ENCODE measurements around the gene CCDC192. TPM values are rescaled to one million over a fixed set of nuclear protein-coding genes. Genes with fewer than 3 reads are reported as not detected.

The CCDC192 gene
- total RNA-seq, 1 donor from 2014 or later: not detected

DNA sequence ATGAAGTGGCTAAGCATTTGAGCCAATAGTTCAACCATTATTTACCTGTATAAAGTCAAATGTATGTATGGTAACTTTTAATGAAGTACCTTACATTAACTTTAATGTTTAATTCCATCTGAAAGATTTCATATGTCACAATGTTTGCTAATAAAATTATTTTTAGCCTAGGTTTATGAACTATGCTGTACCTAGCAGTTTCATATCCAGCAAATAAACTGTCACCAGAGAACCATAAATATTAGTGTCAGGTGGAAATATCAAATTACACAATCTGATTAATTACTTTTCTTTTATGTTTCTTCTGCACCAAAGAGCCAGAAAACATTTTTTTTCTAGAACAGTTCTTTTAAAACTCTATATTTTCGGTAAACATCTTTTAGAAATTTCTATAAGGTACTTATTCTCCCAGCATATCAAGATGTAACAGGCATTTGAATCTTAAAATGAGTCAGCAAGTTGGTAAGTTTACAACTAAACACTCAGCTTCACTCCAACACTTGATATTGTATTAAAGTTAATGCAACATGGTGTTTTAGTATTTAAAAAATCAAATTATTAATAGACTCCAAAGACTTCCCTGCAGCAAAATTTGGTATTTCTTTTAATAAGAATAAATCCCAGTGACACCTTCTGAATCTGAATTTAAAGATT, 8.5 kb upstream of the CCDC192 start:
- TF ChIP-seq POLR2A (IDR thresholded peaks at IDR 0.05) (no peak), POLR2AphosphoS5 (IDR thresholded peaks at IDR 0.05; ENCODE audit: insufficient read depth in 1 of 2, low read depth in 1 of 2) (no peak), CTCF (IDR thresholded peaks at IDR 0.05) (no peak)
- Histone ChIP-seq H3K9me3 (no peaks in the 10 kb centered on the region), H3K27me3 (no peaks in the 10 kb centered on the region), H3K4me1 (no peaks in the 10 kb centered on the region), H3K36me3 (no peaks in the 10 kb centered on the region), H3K27ac (no peak overlapping the region), H3K4me3 (no peak overlapping the region)
- DNase-seq (ENCODE audit: extremely low spot score in 2 of 2): no peak
- intact Hi-C loops (cut with DNase I): no loop called here

DNA sequence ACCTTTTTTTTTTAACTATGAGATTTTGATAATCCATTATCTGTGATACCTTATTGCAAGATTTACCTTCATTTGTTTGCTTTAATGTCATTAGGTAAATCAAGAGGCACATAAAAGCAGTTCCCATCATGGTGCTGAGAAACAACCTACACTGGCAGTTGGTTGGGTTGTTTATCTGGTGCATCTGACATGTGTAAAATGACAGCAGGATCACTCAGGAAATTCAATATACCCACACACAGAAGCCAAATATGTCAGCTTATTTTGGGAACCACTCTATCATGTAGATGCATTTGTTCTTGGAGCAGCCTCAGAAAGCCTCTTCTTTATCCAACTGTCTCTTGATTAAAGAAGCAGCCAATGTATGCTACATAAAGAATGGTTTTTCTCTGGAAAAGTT, 7.8 kb upstream of the CCDC192 start:
- no peaks in the 10 kb centered on the region for H3K27me3 ChIP-seq
- intact Hi-C loops (cut with DNase I): no loop called here
- H3K4me1 ChIP-seq: no peaks in the 10 kb centered on the region
- H3K36me3 ChIP-seq: no peaks in the 10 kb centered on the region
- H3K4me3 ChIP-seq: no peak overlapping the region
- DNase-seq (ENCODE audit: extremely low spot score in 2 of 2): no peak
- H3K9me3 ChIP-seq: no peaks in the 10 kb centered on the region
- TF ChIP-seq CTCF (IDR thresholded peaks at IDR 0.05) (no peak), POLR2AphosphoS5 (IDR thresholded peaks at IDR 0.05; ENCODE audit: insufficient read depth in 1 of 2, low read depth in 1 of 2) (no peak), POLR2A (IDR thresholded peaks at IDR 0.05) (no peak)
- H3K27ac ChIP-seq: no peak overlapping the region

- no peak overlapping the region for H3K27ac ChIP-seq
- DNase-seq (ENCODE audit: extremely low spot score in 2 of 2): no peak
- no peak overlapping the region for H3K4me3 ChIP-seq
- H3K27me3 ChIP-seq: no peaks in the 10 kb centered on the region
- H3K36me3 ChIP-seq: no peaks in the 10 kb centered on the region
- no peaks in the 10 kb centered on the region for H3K4me1 ChIP-seq
- intact Hi-C loops (cut with DNase I): no loop called here
- H3K9me3 ChIP-seq: no peaks in the 10 kb centered on the region
- TF ChIP-seq POLR2A (IDR thresholded peaks at IDR 0.05) (no peak), POLR2AphosphoS5 (IDR thresholded peaks at IDR 0.05; ENCODE audit: insufficient read depth in 1 of 2, low read depth in 1 of 2) (no peak), CTCF (IDR thresholded peaks at IDR 0.05) (no peak)
Measured at GRCh38 chr5:127696683-127697082, 6.5 kb upstream of the CCDC192 start.

DNA sequence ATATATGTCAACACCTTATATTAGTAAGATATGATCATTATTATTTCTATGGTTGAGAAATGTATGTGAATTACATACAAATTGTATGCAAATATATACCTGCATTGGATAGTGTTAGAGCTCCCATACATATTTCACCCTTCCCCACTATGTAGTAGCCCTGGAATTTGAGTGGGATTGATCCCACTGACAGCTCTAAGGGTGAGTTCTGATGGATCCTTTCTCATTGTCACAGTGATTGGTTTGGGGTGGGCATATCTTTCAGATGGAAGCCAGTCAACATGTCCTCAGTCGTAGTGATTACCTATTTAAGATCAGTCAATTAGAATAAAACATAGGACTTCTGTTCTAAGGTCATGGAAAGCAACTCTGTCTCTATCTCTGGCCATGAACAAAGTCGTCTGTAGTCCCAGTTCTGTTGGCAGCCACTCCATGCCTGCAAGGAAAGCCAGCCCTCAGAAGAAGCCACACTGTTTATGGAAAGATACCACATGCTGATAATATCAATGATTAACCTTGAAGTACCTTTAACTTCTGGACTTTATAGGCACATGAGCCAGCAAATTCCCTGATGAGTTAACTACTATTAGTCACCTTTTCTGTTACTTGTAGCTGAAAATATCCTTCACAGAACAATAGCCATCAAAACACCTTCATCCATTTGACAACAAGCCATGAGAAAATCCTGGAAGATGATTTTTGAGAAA, 5.1 kb upstream of the CCDC192 start:
- no peak overlapping the region for H3K27ac ChIP-seq
- DNase-seq (ENCODE audit: extremely low spot score in 2 of 2): no peak
- no peak overlapping the region for H3K4me3 ChIP-seq
- TF ChIP-seq CTCF (IDR thresholded peaks at IDR 0.05): no peak
- H3K27me3 ChIP-seq: no peaks in the 10 kb centered on the region
- intact Hi-C loops (cut with DNase I): no loop called here
- H3K36me3 ChIP-seq: no peaks in the 10 kb centered on the region
- H3K4me1 ChIP-seq: no peaks in the 10 kb centered on the region
- no peaks in the 10 kb centered on the region for H3K9me3 ChIP-seq

GRCh38 chr5:127699416-127699815, 3.8 kb upstream of the CCDC192 start:
- intact Hi-C loops (cut with DNase I): no loop called here
- TF ChIP-seq CTCF (IDR thresholded peaks at IDR 0.05) (no peak), POLR2A (IDR thresholded peaks at IDR 0.05) (no peak), POLR2AphosphoS5 (IDR thresholded peaks at IDR 0.05; ENCODE audit: insufficient read depth in 1 of 2, low read depth in 1 of 2) (no peak)
- DNase-seq (ENCODE audit: extremely low spot score in 2 of 2): no peak
- no peaks in the 10 kb centered on the region for H3K9me3 ChIP-seq
- H3K36me3 ChIP-seq: no peaks in the 10 kb centered on the region
- no peak overlapping the region for H3K4me3 ChIP-seq
- no peaks in the 10 kb centered on the region for H3K4me1 ChIP-seq
- H3K27ac ChIP-seq: no peak overlapping the region
- H3K27me3 ChIP-seq: no peaks in the 10 kb centered on the region

All from vagina (tissue), 2 donors.